NOMO-1 treated with DMSO at 0.1 percent for 48 hours (cell line): ENCODE measurements around the gene PIANP.

Source experiments
- DNase-seq: peaks from one replicate; lab custom pipeline; 2025; ENCODE audit not compliant: unreplicated experiment; lab: John Stamatoyannopoulos, UW

Gene PIANP

DNA sequence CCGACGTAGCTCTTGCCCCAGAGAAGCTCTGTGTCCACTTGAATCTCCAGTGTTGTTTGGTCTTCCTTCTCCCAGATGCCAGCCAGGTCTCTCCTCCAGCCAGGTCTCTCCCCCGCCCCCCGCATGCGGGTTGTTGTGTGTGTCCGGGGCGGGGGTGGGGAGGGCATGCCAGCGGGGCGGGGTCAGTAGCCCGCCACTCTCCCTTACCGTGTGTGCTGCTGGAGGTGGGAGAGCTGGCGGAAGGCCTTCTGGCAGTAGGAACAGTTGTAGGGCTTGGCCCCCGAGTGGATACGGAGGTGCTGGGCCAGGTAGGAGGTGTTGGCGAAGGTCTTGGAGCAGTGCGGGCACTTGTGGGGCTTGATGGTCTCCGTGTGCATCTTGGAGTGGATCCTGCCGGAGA lies 28.5 kb downstream of the PIANP start:
- no peak for DNase-seq

DNA sequence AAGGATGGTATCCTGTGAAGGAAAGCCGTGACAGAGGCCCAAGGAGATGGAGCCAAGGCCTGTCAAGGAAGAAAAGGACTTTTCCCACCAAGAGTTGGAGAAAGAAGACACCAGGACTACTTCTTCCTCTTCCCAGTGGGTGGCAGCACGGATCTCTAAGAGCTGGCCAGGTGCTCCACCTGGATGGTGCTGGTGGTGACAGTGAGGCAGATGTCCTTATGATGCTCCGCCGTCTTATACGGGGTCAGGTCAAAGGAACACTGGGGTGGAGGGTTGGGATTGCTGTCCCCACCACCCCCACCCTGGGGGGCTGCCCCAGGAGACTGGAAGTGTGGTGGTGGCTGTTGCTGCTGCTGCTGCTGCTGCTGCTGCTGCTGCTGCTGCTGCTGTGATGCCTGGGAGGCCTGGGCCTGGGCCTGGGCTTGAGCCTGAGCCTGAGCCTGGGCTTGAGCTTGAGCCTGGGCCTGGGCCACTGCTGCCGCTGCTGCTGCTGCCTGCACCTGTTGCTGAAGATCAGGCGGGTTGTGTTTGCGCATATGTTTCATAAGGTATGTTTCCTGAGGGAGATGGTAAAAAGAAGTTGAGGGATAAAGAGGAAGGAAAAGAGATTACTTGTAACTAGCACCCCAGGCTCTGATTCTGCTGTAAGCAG lies 32.9 kb downstream of the PIANP start:
- no peak for DNase-seq

- no peak for DNase-seq
Observed at GRCh38 chr12:6666211-6666610, 34.4 kb downstream of the PIANP start.

- DNase-seq, result peak; percentile 59
Observed at GRCh38 chr12:6664902-6665301, 35.7 kb downstream of the PIANP start.

- peak; percentile 99 for DNase-seq
Observed at GRCh38 chr12:6662906-6663742, 37.5 kb downstream of the PIANP start, which contains the start of gene ING4. ING4 (minus strand) TSS chr12:6663119; CDS start chr12:6663101, 18 bp downstream.

DNA sequence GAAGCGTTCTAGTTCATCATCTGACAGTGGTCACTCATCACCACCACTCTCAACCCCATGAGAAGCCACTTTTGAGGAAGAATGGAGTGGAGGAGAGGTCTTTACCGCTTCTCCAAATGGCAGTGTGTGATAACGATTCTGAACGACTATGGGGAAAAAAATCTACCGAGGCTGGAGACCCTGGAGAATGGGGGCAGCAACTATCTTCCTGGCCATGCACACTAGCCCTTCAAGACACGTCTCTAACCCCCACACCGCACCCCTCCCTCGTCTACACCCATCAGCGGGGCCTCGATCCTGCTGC lies 38.1 kb downstream of the PIANP start:
- DNase-seq, result no peak

- no peak for DNase-seq
Observed at GRCh38 chr12:6653987-6654386, 46.6 kb downstream of the PIANP start.

DNA sequence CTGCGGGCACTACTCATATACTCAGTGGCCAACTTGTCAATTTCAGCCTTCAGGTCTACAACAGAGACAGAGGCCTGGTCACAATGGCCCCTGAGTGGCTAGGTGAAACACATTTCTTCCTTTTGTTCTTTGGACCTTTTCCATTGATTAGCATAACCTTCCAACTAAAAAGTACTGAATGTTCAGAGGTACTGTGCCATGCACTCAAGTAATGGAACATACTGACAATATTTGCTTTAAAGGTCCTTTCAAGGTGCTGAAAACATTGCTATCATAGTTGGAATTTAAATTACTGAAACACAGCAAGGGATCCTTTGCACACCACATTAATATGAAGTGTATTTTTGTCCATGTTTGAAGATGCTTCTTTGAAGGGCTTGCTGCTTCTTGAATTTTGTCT lies 47.3 kb downstream of the PIANP start:
- no peak for DNase-seq

GRCh38 chr12:6652391-6652790 lies 48.2 kb downstream of the PIANP start:
- no peak for DNase-seq

- no peak for DNase-seq
Observed at GRCh38 chr12:6650832-6651231, 49.8 kb downstream of the PIANP start.

DNA sequence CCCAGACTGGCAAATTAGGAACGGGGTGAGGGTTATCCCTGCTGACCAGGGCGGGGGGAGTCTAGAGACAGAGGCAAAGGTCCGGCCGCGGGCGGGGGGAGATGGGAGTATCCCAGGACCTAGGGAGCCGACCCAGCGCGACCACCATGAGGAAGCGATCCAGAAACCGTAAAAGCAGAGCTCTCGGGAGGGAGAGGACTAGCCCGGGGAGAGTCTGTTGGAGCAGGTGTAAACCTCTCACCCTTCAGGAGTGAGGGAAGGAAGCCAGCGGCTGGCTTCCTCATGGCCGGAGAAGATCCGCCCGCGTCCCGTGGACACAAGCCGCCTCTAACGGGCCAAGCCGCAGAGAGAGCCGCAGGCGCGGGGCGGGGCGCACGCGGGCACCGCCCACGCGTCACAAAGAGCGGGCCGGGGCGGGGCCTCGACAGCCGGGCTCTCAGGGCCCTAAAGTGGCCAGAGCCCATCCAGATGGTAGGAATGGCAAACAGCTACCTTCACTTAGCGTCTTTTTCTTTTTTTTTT lies 53.5 kb downstream of the PIANP start, which contains the start of gene ACRBP:
Gene ACRBP, minus strand, starts transcription at position 350 of the 522 bp plus-strand sequence. Its CDS starts 66 bp downstream, at position 284.
- DNase-seq, result peak; percentile 50

- no peak for DNase-seq
Observed at GRCh38 chr12:6646276-6647082, 54.1 kb downstream of the PIANP start.

- DNase-seq, result no peak
Observed at GRCh38 chr12:6644903-6645302, 55.7 kb downstream of the PIANP start.

GRCh38 chr12:6644257-6644596 lies 56.4 kb downstream of the PIANP start:
- DNase-seq, result peak; percentile 95
